HT-29 (cell line): ENCODE measurements around the gene UBE2QL1. TPM values are rescaled to one million over a fixed set of nuclear protein-coding genes. Genes with fewer than 3 reads are reported as not detected.

Experiments
- DNase-seq: peaks from one replicate; pipeline ENCODE4 v3.0.0-alpha.2; 2015; ENCODE audit warnings: low spot score
- total RNA-seq: library from RNA; depleted of rRNA; stranded (reverse); fragments of >200 nt; shearing (Covaris generic); gene quantifications from 2 replicates; pipeline ENCODE4 v1.2.3, GENCODE V29; 2014; rRNA removed

Gene UBE2QL1
- not detected in 2 replicates for total RNA-seq

GRCh38 chr5:6448622-6449464, at the start of gene UBE2QL1:
Gene UBE2QL1 (plus strand): TSS chr5:6448859. CDS start chr5:6448894, 35 bp downstream.
- DNase-seq: no peak

GRCh38 chr5:6399980-6400910, 48.4 kb upstream of the UBE2QL1 start:
- DNase-seq: no peak

- DNase-seq: no peak
These were observed 47.2 kb upstream of the UBE2QL1 start for GRCh38 chr5:6401410-6401809.

GRCh38 chr5:6402939-6403338, 45.7 kb upstream of the UBE2QL1 start:
- no peak for DNase-seq

GRCh38 chr5:6403416-6403815, 45.2 kb upstream of the UBE2QL1 start:
- no peak for DNase-seq

- DNase-seq: no peak
These were observed 44.5 kb upstream of the UBE2QL1 start for GRCh38 chr5:6404129-6404528.

- DNase-seq: no peak
These were observed 43.1 kb upstream of the UBE2QL1 start for GRCh38 chr5:6405591-6405990.

- no peak for DNase-seq
These were observed 41.0 kb upstream of the UBE2QL1 start for GRCh38 chr5:6407558-6408259.

- DNase-seq: no peak
These were observed 40.4 kb upstream of the UBE2QL1 start for GRCh38 chr5:6408260-6408596.

- no peak for DNase-seq
These were observed 39.8 kb upstream of the UBE2QL1 start for GRCh38 chr5:6408627-6409446.

GRCh38 chr5:6410421-6410820, 38.2 kb upstream of the UBE2QL1 start:
- DNase-seq: no peak

- no peak for DNase-seq
These were observed 37.5 kb upstream of the UBE2QL1 start for GRCh38 chr5:6411141-6411540.

- no peak for DNase-seq
These were observed 35.8 kb upstream of the UBE2QL1 start for GRCh38 chr5:6412811-6413210.

- no peak for DNase-seq
These were observed 31.0 kb upstream of the UBE2QL1 start for GRCh38 chr5:6417657-6418056.

GRCh38 chr5:6418679-6419276, 29.9 kb upstream of the UBE2QL1 start:
- DNase-seq: no peak

GRCh38 chr5:6419340-6419852, 29.3 kb upstream of the UBE2QL1 start:
- peak; percentile 3 for DNase-seq

- no peak for DNase-seq
These were observed 25.1 kb upstream of the UBE2QL1 start for GRCh38 chr5:6423327-6424109.

- DNase-seq: no peak
These were observed 24.5 kb upstream of the UBE2QL1 start for GRCh38 chr5:6424110-6424659.

- DNase-seq: no peak
These were observed 24.0 kb upstream of the UBE2QL1 start for GRCh38 chr5:6424700-6425099.
